GM15510 (cell line): ENCODE measurements around the gene AKAP13.

Experiments
- POLR2A ChIP-seq: IDR thresholded peaks from 3 replicates; pipeline ENCODE4 v1.6.1; 2011; ENCODE audit warnings: borderline replicate concordance; ENCODE audit not compliant: insufficient read length; ENCODE audit errors: extremely low read depth

AKAP13 gene

GRCh38 chr15:85424154-85424553, 43.8 kb downstream of the AKAP13 start:
- TF ChIP-seq POLR2A = no peak

DNA sequence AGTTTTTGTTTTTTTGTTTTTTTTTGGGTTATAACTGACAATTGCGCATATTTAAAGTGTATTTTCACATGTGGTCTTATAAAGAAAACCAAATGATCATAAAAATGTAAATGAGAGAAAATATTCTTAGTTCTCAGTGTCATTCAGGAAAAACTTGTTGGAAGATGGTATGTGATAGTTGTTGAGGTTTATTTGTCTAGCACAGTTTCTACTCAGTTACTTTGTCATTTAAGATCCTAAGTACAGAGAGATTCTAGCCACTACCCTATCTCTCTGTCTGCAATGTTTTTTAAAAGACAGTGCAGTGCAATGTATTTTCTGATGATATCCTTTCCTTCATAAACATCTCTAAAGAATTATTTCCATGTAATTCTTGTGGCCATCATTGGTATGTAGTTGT, 46.1 kb downstream of the AKAP13 start:
- no peak for TF ChIP-seq POLR2A

GRCh38 chr15:85427286-85428028, 47.1 kb downstream of the AKAP13 start:
- no peak for TF ChIP-seq POLR2A

GRCh38 chr15:85429522-85429921, 49.1 kb downstream of the AKAP13 start:
- no peak for TF ChIP-seq POLR2A

- no peak for TF ChIP-seq POLR2A
These were observed 50.2 kb downstream of the AKAP13 start for GRCh38 chr15:85430406-85431204.

DNA sequence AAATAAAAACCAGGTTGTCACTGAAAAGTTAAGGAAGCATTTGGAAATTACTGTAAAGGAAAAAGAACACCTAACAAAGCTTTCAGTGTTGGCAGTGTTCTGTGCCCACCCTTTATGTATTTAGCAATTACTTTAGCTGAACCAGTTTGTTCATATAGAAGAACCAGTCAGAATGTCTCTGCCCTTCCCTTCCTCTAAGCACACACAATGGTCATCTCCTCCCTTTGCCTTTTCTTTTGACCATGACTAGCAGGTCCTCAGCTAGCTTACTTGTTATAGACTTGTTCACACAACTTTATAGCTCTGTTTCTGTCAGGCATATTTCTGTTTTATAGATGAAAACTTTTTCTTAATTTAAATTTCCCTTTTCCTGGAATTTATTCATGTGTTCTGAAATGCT, 59.6 kb downstream of the AKAP13 start:
- no peak for TF ChIP-seq POLR2A

DNA sequence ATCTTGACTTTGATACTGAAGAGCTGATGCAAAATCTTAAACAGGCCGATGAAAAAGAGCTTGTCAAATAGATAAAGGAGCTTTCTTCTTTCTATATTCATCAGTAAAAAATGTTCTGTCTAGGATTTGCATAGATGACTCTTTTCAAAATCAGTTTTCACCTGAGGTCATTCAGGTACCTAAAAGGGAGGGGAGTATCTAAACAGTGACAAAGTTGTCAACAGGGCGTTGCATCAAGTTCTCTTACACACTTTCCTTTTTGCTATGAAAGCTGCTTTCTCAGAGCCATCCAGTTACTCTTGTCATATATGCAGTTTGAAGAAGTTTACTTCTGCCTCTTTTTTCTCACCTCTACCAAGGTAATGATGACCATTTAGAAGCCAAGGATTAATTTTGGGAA, 60.0 kb downstream of the AKAP13 start:
- no peak for TF ChIP-seq POLR2A

- no peak for TF ChIP-seq POLR2A
These were observed 62.6 kb downstream of the AKAP13 start for GRCh38 chr15:85443046-85443445.

- no peak for TF ChIP-seq POLR2A
These were observed 63.2 kb downstream of the AKAP13 start for GRCh38 chr15:85443593-85444087.

DNA sequence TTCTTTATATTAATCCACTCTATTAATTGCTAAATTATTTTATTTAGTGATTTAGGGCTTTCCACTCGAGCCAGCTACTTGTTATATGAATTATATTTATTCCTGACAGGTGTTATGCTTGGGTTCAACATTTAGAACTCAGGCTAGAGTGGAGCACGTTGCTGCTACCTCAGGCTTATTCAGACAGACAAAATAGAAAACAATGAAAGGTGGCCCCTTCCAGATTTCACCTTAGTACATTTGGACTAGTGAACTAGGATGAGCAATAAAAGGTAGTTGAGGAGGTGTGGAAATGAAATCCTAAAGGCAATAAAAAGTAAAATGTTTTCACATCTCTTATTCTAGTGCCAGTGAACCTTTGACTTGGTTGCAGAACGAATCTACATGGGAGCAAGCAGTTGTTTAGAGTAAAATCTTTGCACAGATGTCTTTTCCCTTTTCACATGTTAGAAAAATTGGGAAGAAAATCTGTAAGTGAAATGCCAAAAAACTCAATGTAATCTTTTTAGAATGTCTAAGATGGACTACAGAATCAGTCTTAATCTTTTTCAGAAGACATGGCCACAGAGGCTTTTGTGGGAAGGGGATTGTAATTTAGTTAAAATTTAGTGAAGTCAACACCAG, 63.8 kb downstream of the AKAP13 start:
- TF ChIP-seq POLR2A = no peak

DNA sequence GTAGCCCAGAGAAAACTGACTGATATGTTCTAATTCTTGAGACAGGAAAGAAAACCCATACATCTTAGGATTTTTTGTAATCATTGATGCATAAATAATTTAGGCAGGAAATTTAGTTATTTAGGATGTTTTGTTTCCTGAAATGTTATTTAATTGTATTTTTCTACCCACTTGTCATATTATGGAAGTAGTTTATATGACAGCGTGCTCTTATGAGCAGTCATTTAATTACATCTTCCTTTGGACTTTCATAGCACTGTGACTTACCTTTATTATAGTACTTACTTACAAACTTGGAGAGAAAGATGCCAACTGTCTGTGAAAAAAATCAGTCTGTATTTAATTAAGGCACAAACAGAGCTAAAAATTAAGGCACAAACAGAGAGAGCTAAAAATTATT, 65.0 kb downstream of the AKAP13 start:
- TF ChIP-seq POLR2A = no peak

DNA sequence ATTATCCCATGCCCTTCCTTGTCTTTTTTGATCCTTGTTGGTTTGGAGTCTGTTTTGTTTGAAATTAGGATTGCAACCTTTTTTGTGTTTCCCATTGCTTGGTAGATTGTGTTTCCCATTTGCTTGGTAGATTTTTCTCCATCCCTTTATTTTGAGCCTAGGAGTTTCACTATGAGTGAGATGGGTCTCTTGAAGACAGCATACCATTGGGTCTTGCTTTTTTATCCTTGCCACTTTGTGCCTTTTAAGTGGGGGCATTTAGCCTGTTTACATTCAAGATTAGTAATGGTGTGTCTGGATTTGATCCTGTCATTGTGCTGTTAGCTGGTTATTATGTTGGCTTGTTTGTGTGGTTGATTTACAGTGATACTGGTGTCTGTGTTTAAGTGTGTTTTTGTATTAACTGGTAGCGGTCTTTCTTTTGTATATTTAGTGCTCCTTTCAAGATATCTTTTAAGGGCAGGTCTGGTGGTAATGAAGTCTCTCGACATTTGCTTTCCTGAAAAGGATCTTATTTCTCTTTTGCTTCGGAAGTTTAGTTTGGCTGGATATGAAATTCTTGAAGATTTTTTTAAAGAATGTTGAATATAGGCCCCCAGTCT, 70.8 kb downstream of the AKAP13 start:
- TF ChIP-seq POLR2A = no peak

DNA sequence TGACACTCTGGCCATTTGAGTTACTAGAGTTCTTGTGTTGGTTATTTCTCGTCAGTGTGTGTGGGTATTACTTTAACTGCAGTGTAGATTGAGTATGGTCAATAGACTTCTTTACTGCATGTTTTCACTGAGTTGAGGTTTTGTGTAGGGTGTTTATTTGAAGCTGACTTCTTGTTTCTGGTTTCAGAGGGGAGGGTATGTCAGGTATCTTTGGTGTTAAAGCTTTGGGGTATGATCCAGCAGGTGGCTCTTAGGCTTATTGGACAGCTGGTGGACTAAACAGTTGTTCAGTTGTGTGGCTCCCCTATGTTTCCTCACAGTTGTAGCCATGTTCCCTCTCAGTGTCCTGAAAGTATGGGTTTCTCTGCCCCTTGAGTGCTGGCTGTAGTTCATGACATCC, 72.0 kb downstream of the AKAP13 start:
- TF ChIP-seq POLR2A = no peak

- TF ChIP-seq POLR2A = no peak
These were observed 72.9 kb downstream of the AKAP13 start for GRCh38 chr15:85453144-85453872.

- no peak for TF ChIP-seq POLR2A
These were observed 74.0 kb downstream of the AKAP13 start for GRCh38 chr15:85454403-85454802.

DNA sequence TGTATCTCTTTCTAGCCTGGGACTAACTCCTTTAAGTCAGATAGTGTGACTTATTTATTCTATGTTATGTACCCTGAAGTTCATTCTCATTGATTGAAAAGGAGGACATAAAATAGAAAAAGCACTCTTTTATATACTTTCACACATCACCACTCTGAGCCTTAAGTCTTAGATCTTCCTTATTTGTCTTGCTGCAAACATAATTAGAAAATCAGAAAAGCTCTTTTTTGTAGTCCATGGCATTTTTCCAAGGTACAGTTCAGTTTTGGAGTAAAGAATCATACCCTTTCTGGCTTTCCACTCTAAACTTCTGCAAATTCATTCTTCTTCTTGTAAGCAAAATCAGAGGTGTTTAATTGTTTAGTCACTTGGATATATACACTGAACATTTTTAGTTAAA, 75.5 kb downstream of the AKAP13 start:
- TF ChIP-seq POLR2A = no peak
